HCT116 (cell line): ENCODE measurements around the gene CLCN5.

Experiments used
- CBX3 ChIP-seq: IDR thresholded peaks from 2 replicates; pipeline ENCODE4 v1.6.1; 2012; ENCODE audit warnings: low read depth
- CTCF ChIP-seq, 3 experiments: fragments of 200-600 bp in 1 of 3; sonication (generic) in 1 of 3; IDR thresholded peaks in 2 of 3; conservative IDR thresholded peaks in 1 of 3; 2 replicates each; pipeline ENCODE4 v1.5.1; 2012 to 2017; ENCODE audit warnings: low read depth in 2 of 3, low read length in 2 of 3, antibody characterized with exemption in 1 of 3, borderline replicate concordance in 1 of 3, control low read depth in 1 of 3, mild to moderate bottlenecking in 1 of 3, mixed read lengths in 1 of 3, mixed run types in 1 of 3, moderate library complexity in 1 of 3; ENCODE audit not compliant: insufficient read depth in 1 of 3
- EZH2 ChIP-seq: fragments of 200-600 bp; sonication (generic); IDR thresholded peaks from 2 replicates; pipeline ENCODE4 v1.6.1; 2017; ENCODE audit warnings: antibody characterized with exemption, mixed run types
- EZH2phosphoT487 ChIP-seq: fragments of 200-600 bp; IDR thresholded peaks from 2 replicates; pipeline ENCODE4 v1.6.1; 2018; ENCODE audit warnings: antibody characterized with exemption, borderline replicate concordance
- JUND ChIP-seq: IDR thresholded peaks from 2 replicates; pipeline ENCODE4 v1.6.1; 2012
- POLR2A ChIP-seq: IDR thresholded peaks from 2 replicates; pipeline ENCODE4 v1.7.0; 2011; ENCODE audit warnings: borderline replicate concordance; ENCODE audit not compliant: insufficient read depth, insufficient read length; ENCODE audit errors: extremely low read depth
- POLR2AphosphoS5 ChIP-seq: IDR thresholded peaks from 2 replicates; pipeline ENCODE4 v1.6.1; 2011; ENCODE audit warnings: mild to moderate bottlenecking, low read depth, low read length, moderate library complexity
- RAD21 ChIP-seq: IDR thresholded peaks from 2 replicates; pipeline ENCODE4 v1.6.1; 2012; ENCODE audit warnings: low read depth, mild to moderate bottlenecking
- SP1 ChIP-seq: IDR thresholded peaks from 2 replicates; pipeline ENCODE4 v1.6.1; 2012; ENCODE audit warnings: low read depth
- SRF ChIP-seq: IDR thresholded peaks from 2 replicates; pipeline ENCODE4 v1.6.1; 2012; ENCODE audit warnings: low read depth
- TCF7L2 ChIP-seq: IDR thresholded peaks from 2 replicates; pipeline ENCODE4 v1.7.0; 2011; ENCODE audit warnings: borderline replicate concordance, inconsistent platforms; ENCODE audit not compliant: insufficient read depth, insufficient read length; ENCODE audit errors: extremely low read depth
- YY1 ChIP-seq: IDR thresholded peaks from 2 replicates; pipeline ENCODE4 v1.6.1; 2011; ENCODE audit warnings: low read length, low read depth, moderate library complexity, mild to moderate bottlenecking; ENCODE audit not compliant: insufficient replicate concordance; ENCODE audit errors: extremely low read depth
- ZNF274 ChIP-seq: fragments of 200-500 bp; sonication (Bioruptor generic); IDR thresholded peaks from 2 replicates; pipeline ENCODE4 v1.6.1; 2014; ENCODE audit warnings: mild to moderate bottlenecking, low read depth, low read length, inconsistent platforms

GRCh38 chrX:50003927-50004326 is 81.5 kb downstream of the CLCN5 start:
- TF ChIP-seq CTCF (IDR thresholded peaks at IDR 0.05 in 2 of 3, conservative IDR thresholded peaks at IDR 0.05 in 1 of 3; ENCODE audit: borderline replicate concordance in 1 of 3, insufficient read depth in 1 of 3, low read depth in 2 of 3, low read length in 2 of 3) (no peak), SP1 (no peak), YY1 (no peak), POLR2A (no peak), RAD21 (no peak), TCF7L2 (no peak), ZNF274 (no peak), POLR2AphosphoS5 (no peak), SRF (no peak), EZH2 (no peak), CBX3 (no peak), EZH2phosphoT487 (no peak), JUND (no peak)
